Chondrocyte (in vitro differentiated cells): ENCODE measurements around the gene UBA52. TPM values are rescaled to one million over a fixed set of nuclear protein-coding genes. Genes with fewer than 3 reads are reported as not detected.

Experiments
- DNase-seq: peaks from one replicate; pipeline ENCODE4 v3.0.0; 2021; ENCODE audit warnings: mixed read lengths, low spot score
- H3K27ac Mint-ChIP-seq: one replicate; pipeline ENCODE4 v1.8.0; 2021; ENCODE audit warnings: mild to moderate bottlenecking, moderate library complexity, mixed read lengths; ENCODE audit not compliant: unreplicated experiment
- H3K27me3 Mint-ChIP-seq: 2 replicates; pipeline ENCODE4 v1.8.0; 2021; ENCODE audit warnings: low read depth, mixed read lengths
- H3K36me3 Mint-ChIP-seq: 2 replicates; pipeline ENCODE4 v1.8.0; 2021; ENCODE audit warnings: low read depth, mixed read lengths
- H3K4me1 Mint-ChIP-seq: 2 replicates; pipeline ENCODE4 v1.8.0; 2021; ENCODE audit warnings: low read depth, mild to moderate bottlenecking, mixed read lengths
- H3K4me3 Mint-ChIP-seq: one replicate; pipeline ENCODE4 v1.8.0; 2021; ENCODE audit warnings: mild to moderate bottlenecking, moderate library complexity, mixed read lengths; ENCODE audit not compliant: unreplicated experiment
- H3K9me3 Mint-ChIP-seq: 2 replicates; pipeline ENCODE4 v1.8.0; 2021; ENCODE audit warnings: low read depth, mixed read lengths
- CTCF ChIP-seq: fragments of 200-600 bp; sonication (generic); IDR thresholded peaks from 2 replicates; pipeline ENCODE4 v1.5.0; 2021; ENCODE audit warnings: antibody characterized with exemption, mild to moderate bottlenecking, moderate library complexity
- total RNA-seq: library from RNA; stranded (reverse); gene quantifications from 3 replicates; pipeline ENCODE4 v1.2.1, GENCODE V29; 2021

UBA52 gene
- total RNA-seq, 1 donor from 2014 or later, result 749 TPM

- Mint-ChIP-seq H3K4me3 (no peak overlapping the region), H3K27me3 (peaks cover 34% of the 10 kb centered on the region), H3K9me3 (no peaks in the 10 kb centered on the region), H3K4me1 (peaks cover 15% of the 10 kb centered on the region), H3K36me3 (peaks cover 2% of the 10 kb centered on the region), H3K27ac (no peak overlapping the region)
- TF ChIP-seq CTCF, result no peak
- no peak for DNase-seq
These were observed 33.1 kb downstream of the UBA52 start for GRCh38 chr19:18604820-18605159.

DNA sequence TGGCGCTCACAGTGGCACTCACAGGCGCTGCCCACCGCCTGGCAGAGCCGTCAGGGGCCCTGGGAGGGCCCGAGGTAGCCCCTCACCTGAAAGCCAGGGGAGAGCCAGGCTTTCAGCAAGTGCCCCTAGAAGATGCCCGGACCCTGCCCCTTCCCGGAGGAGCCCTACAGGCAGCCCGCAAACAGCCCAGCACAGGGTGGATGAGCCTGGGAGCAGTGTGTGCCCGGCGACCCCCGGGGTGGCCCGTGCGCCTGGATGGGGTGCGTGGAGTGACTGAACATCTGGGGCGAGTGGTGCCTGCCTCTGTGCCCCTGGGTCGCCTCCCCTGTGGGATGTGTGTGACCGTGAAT, 33.5 kb downstream of the UBA52 start:
- no peak overlapping the region for H3K27ac Mint-ChIP-seq
- DNase-seq, result no peak
- H3K4me3 Mint-ChIP-seq, result peak overlapping the region; percentile 55
- no peak for TF ChIP-seq CTCF
- H3K4me1 Mint-ChIP-seq, result peaks cover 15% of the 10 kb centered on the region
- peaks cover 2% of the 10 kb centered on the region for H3K36me3 Mint-ChIP-seq
- peaks cover 37% of the 10 kb centered on the region for H3K27me3 Mint-ChIP-seq
- H3K9me3 Mint-ChIP-seq, result no peaks in the 10 kb centered on the region

- H3K36me3 Mint-ChIP-seq, result peaks cover 2% of the 10 kb centered on the region
- no peak overlapping the region for H3K27ac Mint-ChIP-seq
These were observed 34.1 kb downstream of the UBA52 start for GRCh38 chr19:18605546-18606280.

GRCh38 chr19:18606281-18607225, 34.9 kb downstream of the UBA52 start, which contains the start of gene CRLF1:
Gene CRLF1, minus strand, starts transcription at chr19:18606799. Its CDS starts 143 bp downstream, at chr19:18606656.
- TF ChIP-seq CTCF, result no peak
- peaks cover 3% of the 10 kb centered on the region for H3K36me3 Mint-ChIP-seq
- H3K9me3 Mint-ChIP-seq, result no peaks in the 10 kb centered on the region
- H3K4me1 Mint-ChIP-seq, result peaks cover 20% of the 10 kb centered on the region
- DNase-seq, result no peak
- peak within 1 kb of the TSS; percentile 55 for H3K4me3 Mint-ChIP-seq
- H3K27me3 Mint-ChIP-seq, result peaks cover 45% of the 10 kb centered on the region
- no peak within 1 kb of the TSS for H3K27ac Mint-ChIP-seq

More at GRCh38 chr19:18605546-18606280, 34.1 kb downstream of the UBA52 start:
- Mint-ChIP-seq H3K27me3 (peaks cover 40% of the 10 kb centered on the region), H3K4me1 (peaks cover 15% of the 10 kb centered on the region), H3K9me3 (no peaks in the 10 kb centered on the region), H3K4me3 (peak overlapping the region; percentile 55)
- TF ChIP-seq CTCF, result no peak
- DNase-seq, result no peak
